Adrenal gland (tissue), 12 donors: Measurements from ENCODE around the gene KRT73. TPM values are rescaled to one million over a fixed set of nuclear protein-coding genes. Genes with fewer than 3 reads are reported as not detected.

Source experiments
- DNase-seq, 7 donors: peaks; one replicate each; pipeline ENCODE4 v3.0.0-alpha.2; 2019 to 2020
- H3K27ac ChIP-seq, 5 donors: fragments of 200-600 bp; sonication (generic) in 4 of 5; 1 replicate in 3 of 5; 2 replicates in 2 of 5; pipeline versions ENCODE4 v1.5.1 to v1.8.0; 2016 to 2020; ENCODE audit warnings: mild to moderate bottlenecking in 1 of 5
- H3K27me3 ChIP-seq: fragments of 200-600 bp; 2 replicates; pipeline ENCODE4 v1.8.0; 2021
- H3K36me3 ChIP-seq, 2 donors: fragments of 200-600 bp; replicated peaks in 1 of 2; 1 replicate in 1 of 2; 2 replicates in 1 of 2; pipeline versions ENCODE4 v1.5.1 to v1.8.0; 2018 to 2022
- H3K4me1 ChIP-seq, 2 donors: fragments of 200-600 bp; replicated peaks in 1 of 2; 1 replicate in 1 of 2; 2 replicates in 1 of 2; pipeline versions ENCODE4 v1.5.1 to v1.8.0; 2018 to 2021
- H3K4me3 ChIP-seq, 4 donors: fragments of 200-600 bp; sonication (generic) in 3 of 4; one replicate each; pipeline ENCODE4 v1.5.1; 2016 to 2018
- H3K9me3 ChIP-seq, 3 donors: fragments of 200-600 bp; sonication (generic) in 1 of 3; replicated peaks in 1 of 3; 1 replicate in 2 of 3; 2 replicates in 1 of 3; pipeline versions ENCODE4 v1.5.1 to v1.8.0; 2016 to 2021
- CTCF ChIP-seq, 6 experiments: fragments of 450-650 bp in 4 of 6; fragments of 200-600 bp in 2 of 6; sonication (generic) in 1 of 6; IDR thresholded peaks; 1 replicate in 5 of 6; 2 replicates in 1 of 6; pipeline versions ENCODE4 v1.5.1 to v1.8.0; 2016 to 2021; ENCODE audit warnings: antibody characterized with exemption in 6 of 6, mild to moderate bottlenecking in 2 of 6, moderate library complexity in 1 of 6
- POLR2A ChIP-seq, 2 donors: fragments of 450-650 bp; IDR thresholded peaks; one replicate each; pipeline ENCODE4 v1.6.1; 2017; ENCODE audit warnings: antibody characterized with exemption in 2 of 2, mild to moderate bottlenecking in 2 of 2, moderate library complexity in 1 of 2
- WGBS, 4 donors: extraction: QIAGEN DNeasy Blood & Tissue Kit in 2 of 4; methylation state at CpG; one replicate each; pipeline versions ENCODE4 v1.1.5 to v1.1.7; 2013 to 2017; 5-methylcytosine and 5-hydroxymethylcytosine counted together
- intact Hi-C, 2 donors: fragments of 100-400 bp; cut with DNase I; formaldehyde crosslinking; loops; one replicate each; pipeline versions ENCODE4 v1.14.1 to v1.15.0; 2022 to 2023
- polyA plus RNA-seq, 3 donors: library from polyadenylated mRNA; stranded (reverse); fragments of 200-250 nt in 2 of 3; fragments of 350-450 nt in 1 of 3; fragmentation: Illumina TruSeq in 1 of 3; extraction: RNeasy Lipid Tissue Mini Kit (QIAGEN cat#74804) in 1 of 3; gene quantifications; one replicate each; pipeline ENCODE4 v1.2.3, GENCODE V29; 2013 to 2014
- total RNA-seq, 9 donors: library from RNA; depleted of rRNA in 4 of 9; stranded (reverse); fragments of >200 nt in 4 of 9; fragments of 120-200 nt in 1 of 9; fragmentation: NEBNext Ultra II Directional in 1 of 9; extraction: Animal tissue kit (Norgen Biotek cat#: 25700) in 1 of 9; gene quantifications; one replicate each; pipeline versions ENCODE4 v1.1.0 to v1.2.4, GENCODE V29; 2013 to 2023
- donor health status: healthy with polysubstance abuse.
- donor health status: Bipolar disorder and iron deficiency.
- donor health status: DM: yes; HTN: yes; CAD: no.
- donor health status: DM: no; HTN: no; CAD: no.
- donor health status: DM: no; HTN: no; CAD: no.
- donor health status: DM: yes; HTN: yes; CAD: no.

KRT73 gene
- total and polyA plus RNA-seq, 12 donors, result 0.18 to 0.64 TPM; not detected in 10

GRCh38 chr12:52630008-52630500, 11.7 kb upstream of the KRT73 start:
- Histone ChIP-seq H3K27ac (no peak overlapping the region), H3K36me3 (no peaks in the 10 kb centered on the region), H3K4me1 (no peaks in the 10 kb centered on the region), H3K9me3 (no peaks in the 10 kb centered on the region), H3K27me3 (peaks cover 6% of the 10 kb centered on the region), H3K4me3 (no peak overlapping the region)
- no peak for DNase-seq
- 65 to 86% (median 82%) methylated on average over 5 to 7 of the region's 7 CpGs for WGBS, 4 donors
- no peak for TF ChIP-seq POLR2A (IDR thresholded peaks at IDR 0.05)
- no peak for TF ChIP-seq CTCF (IDR thresholded peaks at IDR 0.05)
- intact Hi-C loops, result no loop called here

GRCh38 chr12:52629281-52630007, 11.1 kb upstream of the KRT73 start:
- no peak overlapping the region for H3K4me3 ChIP-seq
- 77 to 89% (median 79%) methylated on average over 9 to 12 of the region's 12 CpGs for WGBS, 4 donors
- H3K9me3 ChIP-seq, result no peaks in the 10 kb centered on the region
- DNase-seq, result no peak
- no peak overlapping the region for H3K27ac ChIP-seq
- intact Hi-C loops, result no loop called here
- no peaks in the 10 kb centered on the region for H3K4me1 ChIP-seq
- no peaks in the 10 kb centered on the region for H3K36me3 ChIP-seq
- TF ChIP-seq POLR2A (IDR thresholded peaks at IDR 0.05), result no peak
- TF ChIP-seq CTCF (IDR thresholded peaks at IDR 0.05), result no peak
- peaks cover 6% of the 10 kb centered on the region for H3K27me3 ChIP-seq

GRCh38 chr12:52628841-52629240, 10.5 kb upstream of the KRT73 start:
- peaks cover 6% of the 10 kb centered on the region for H3K27me3 ChIP-seq
- no peaks in the 10 kb centered on the region for H3K4me1 ChIP-seq
- H3K4me3 ChIP-seq, result no peak overlapping the region
- H3K9me3 ChIP-seq, result no peaks in the 10 kb centered on the region
- TF ChIP-seq POLR2A (IDR thresholded peaks at IDR 0.05) (no peak), CTCF (IDR thresholded peaks at IDR 0.05) (no peak)
- intact Hi-C loops, result no loop called here
- H3K36me3 ChIP-seq, result no peaks in the 10 kb centered on the region
- DNase-seq, result no peak
- WGBS, 4 donors, result 82 to 100% (median 94%) methylated on average over 1 to 2 of the region's 2 CpGs
- no peak overlapping the region for H3K27ac ChIP-seq

GRCh38 chr12:52628111-52628507, 9.8 kb upstream of the KRT73 start:
- TF ChIP-seq CTCF (IDR thresholded peaks at IDR 0.05) (no peak), POLR2A (IDR thresholded peaks at IDR 0.05) (no peak)
- WGBS, 4 donors, result 74 to 90% (median 85%) methylated on average over 4 of the region's 4 CpGs

More at GRCh38 chr12:52628111-52628507, 9.8 kb upstream of the KRT73 start:
- peaks cover 0 to 4% of the 10 kb centered on the region in 2 donors for H3K36me3 ChIP-seq
- no peaks in the 10 kb centered on the region for H3K4me1 ChIP-seq
- peaks cover 6% of the 10 kb centered on the region for H3K27me3 ChIP-seq
- no peak overlapping the region for H3K4me3 ChIP-seq
- intact Hi-C loops, result no loop called here
- H3K9me3 ChIP-seq, result no peaks in the 10 kb centered on the region
- H3K27ac ChIP-seq, result no peak overlapping the region
- peak in 1 of 7 donors; percentile 0 for DNase-seq
